GM10266 (cell line): Measurements from ENCODE around the gene TAF11L13.
"Not testable (repeated sequence)": the region's sequence is repeated elsewhere in the genome, so short reads cannot be mapped to it uniquely, and the experiment has no call there.

Source experiments
- DNase-seq: peaks from one replicate; pipeline ENCODE4 v3.0.0; 2012; ENCODE audit errors: extremely low spot score
- TF ChIP-seq, protein P1 (sequence below): IDR thresholded peaks from 2 replicates; pipeline ENCODE4 v1.5.1; 2012; ENCODE audit warnings: mild to moderate bottlenecking, low read depth; ENCODE audit not compliant: control insufficient read depth, insufficient read depth; ENCODE audit errors: missing control alignments

Gene TAF11L13

DNA sequence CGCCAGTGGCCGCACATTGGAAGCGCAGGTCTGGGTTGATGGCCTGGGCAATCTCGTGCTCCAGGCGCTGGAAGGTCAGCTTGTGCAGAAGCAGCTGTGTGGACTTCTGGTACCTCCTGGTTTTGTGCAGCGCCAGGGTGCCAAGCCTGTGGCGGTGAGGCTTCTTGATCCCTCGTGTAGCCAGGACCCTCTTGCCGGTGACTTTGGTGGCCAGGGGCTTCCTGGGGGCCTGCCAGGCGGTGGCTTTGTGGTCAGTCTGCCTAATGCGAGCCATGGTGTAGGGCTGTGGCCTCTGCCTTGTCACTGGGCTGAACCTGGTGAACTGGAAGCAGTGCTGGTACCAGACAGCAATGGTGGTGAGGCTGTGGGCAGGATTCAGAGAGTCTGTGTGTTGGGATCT is 6.2 kb upstream of the TAF11L13 start:
- TF ChIP-seq, protein P1, sequence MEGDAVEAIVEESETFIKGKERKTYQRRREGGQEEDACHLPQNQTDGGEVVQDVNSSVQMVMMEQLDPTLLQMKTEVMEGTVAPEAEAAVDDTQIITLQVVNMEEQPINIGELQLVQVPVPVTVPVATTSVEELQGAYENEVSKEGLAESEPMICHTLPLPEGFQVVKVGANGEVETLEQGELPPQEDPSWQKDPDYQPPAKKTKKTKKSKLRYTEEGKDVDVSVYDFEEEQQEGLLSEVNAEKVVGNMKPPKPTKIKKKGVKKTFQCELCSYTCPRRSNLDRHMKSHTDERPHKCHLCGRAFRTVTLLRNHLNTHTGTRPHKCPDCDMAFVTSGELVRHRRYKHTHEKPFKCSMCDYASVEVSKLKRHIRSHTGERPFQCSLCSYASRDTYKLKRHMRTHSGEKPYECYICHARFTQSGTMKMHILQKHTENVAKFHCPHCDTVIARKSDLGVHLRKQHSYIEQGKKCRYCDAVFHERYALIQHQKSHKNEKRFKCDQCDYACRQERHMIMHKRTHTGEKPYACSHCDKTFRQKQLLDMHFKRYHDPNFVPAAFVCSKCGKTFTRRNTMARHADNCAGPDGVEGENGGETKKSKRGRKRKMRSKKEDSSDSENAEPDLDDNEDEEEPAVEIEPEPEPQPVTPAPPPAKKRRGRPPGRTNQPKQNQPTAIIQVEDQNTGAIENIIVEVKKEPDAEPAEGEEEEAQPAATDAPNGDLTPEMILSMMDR: no peak
- no peak for DNase-seq

DNA sequence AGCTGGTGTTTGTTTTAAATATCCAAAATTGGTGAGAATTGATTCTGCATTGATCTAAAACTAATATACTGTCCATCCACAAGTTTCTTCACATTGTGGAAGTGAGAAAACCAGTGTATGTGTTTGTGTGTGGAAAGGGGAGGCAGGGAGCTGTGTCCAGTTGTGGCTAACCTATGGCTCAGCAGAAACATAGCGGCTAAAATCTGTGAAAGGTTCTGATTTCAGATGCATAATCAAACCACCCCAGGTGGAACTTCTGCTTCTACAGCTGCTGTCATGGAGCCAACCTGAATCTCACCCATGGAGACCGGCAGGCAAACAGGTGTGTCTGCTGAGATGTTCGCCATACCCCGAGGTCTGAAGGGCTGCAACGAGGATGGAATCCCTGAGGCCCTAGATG is 2.3 kb downstream of the TAF11L13 start, which contains the start of gene TAF11L14:
TAF11L14 (plus strand) TSS at position 301 of the 400 bp plus-strand sequence.
- no peak for DNase-seq
- TF ChIP-seq, protein P1: no peak

DNA sequence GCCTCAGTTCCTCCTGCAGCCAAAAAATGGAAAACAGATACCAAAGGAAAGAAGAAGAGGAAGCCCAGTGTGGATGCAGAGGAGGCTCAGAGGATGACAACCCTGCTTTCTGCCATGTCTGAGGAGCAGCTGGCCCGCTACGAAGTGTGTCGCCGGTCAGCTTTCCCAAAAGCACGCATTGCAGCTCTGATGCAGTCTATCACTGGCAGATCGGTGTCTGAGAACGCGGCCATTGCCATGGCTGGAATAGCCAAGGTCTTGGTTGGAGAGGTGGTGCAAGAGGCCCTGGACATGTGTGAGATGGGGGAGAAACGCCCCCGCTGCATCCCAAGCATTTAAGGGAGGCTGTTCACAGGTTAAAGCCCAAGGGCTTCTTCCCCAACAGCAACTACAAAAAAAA is 17.3 kb downstream of the TAF11L13 start:
- not testable (repeated sequence) for DNase-seq

DNA sequence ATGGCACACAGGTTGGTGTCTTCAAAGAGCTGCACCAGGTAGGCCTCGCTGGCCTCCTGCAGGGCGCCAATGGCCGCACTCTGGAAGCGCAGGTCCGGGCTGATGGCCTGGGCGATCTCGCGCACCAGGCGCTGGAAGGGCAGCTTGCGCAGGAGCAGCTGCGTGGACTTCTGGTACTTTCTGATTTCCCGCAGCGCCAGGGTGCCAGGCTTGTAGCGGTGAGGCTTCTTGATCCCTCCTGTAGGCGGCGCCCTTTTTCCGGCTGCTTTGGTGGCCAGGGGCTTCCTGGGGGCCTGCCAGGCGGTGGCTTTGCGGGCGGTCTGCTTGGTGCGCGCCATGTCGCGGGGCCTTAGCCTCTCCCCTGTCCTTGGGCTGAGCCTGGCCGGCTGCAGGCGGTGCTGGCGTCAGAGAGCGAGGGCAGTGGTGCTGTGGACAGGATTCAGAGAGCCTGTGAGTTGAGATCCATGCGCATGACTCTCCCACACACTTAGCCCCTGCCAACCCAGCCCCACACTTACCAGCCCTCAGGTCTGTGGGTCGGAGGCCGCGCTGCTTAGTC is 23.4 kb downstream of the TAF11L13 start:
- not testable (repeated sequence) for DNase-seq

- TF ChIP-seq, protein P1: no peak
- no peak for DNase-seq
Observed at GRCh38 chr5:17655921-17656320, 24.0 kb downstream of the TAF11L13 start.

DNA sequence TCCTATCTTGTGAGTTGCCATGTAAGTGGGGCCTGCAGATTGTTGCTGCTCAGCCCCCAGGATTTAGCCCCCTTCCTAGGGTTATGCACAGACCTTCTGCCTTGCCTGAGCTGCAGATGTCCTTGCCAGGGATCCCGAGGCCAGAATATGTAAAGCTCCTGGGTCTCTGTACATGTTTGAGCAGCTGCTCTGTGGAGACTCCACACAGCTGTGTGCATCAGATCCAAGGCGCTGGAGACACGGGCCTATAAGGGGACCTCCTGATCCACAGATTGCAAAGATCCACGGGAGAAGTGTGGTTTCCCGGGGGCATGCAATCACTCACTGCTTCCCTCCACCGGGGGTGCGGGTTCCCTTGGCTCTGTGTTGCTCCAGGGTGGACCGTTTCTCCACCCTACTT is 31.3 kb downstream of the TAF11L13 start:
- no peak for DNase-seq
- TF ChIP-seq, protein P1: no peak

GRCh38 chr5:17665836-17666235 is 33.9 kb downstream of the TAF11L13 start:
- DNase-seq: no peak
- TF ChIP-seq, protein P1: no peak

- no peak for DNase-seq
- TF ChIP-seq, protein P1: no peak
Observed at GRCh38 chr5:17666726-17667235, 34.9 kb downstream of the TAF11L13 start.

GRCh38 chr5:17670353-17670752 is 38.5 kb downstream of the TAF11L13 start:
- TF ChIP-seq, protein P1: no peak
- DNase-seq: no peak
